Hepatocyte (in vitro differentiated cells): Measurements from ENCODE around the gene AEBP1. TPM values are rescaled to one million over a fixed set of nuclear protein-coding genes. Genes with fewer than 3 reads are reported as not detected.
A peak's percentile ranks its signal among the peaks of the same experiment; 100 is the strongest.

ENCODE experiments used
- DNase-seq: peaks from one replicate; pipeline ENCODE4 v3.0.0-alpha.2; 2016; ENCODE audit warnings: low spot score
- H2AFZ ChIP-seq: fragments of 200-600 bp; sonication (generic); 2 replicates; pipeline ENCODE4 v1.6.0; 2016; ENCODE audit warnings: antibody characterized with exemption, mild to moderate bottlenecking
- H3K27ac ChIP-seq: fragments of 200-600 bp; sonication (generic); 2 replicates; pipeline ENCODE4 v1.5.1; 2016; ENCODE audit warnings: mild to moderate bottlenecking
- H3K27me3 ChIP-seq: fragments of 200-600 bp; sonication (generic); 2 replicates; pipeline ENCODE4 v1.6.1; 2016
- H3K36me3 ChIP-seq: fragments of 200-600 bp; sonication (generic); replicated peaks from 2 replicates; pipeline ENCODE4 v1.5.1; 2016; ENCODE audit warnings: low read depth; ENCODE audit not compliant: insufficient read depth
- H3K4me1 ChIP-seq: fragments of 200-600 bp; sonication (generic); 2 replicates; pipeline ENCODE4 v1.5.1; 2016; ENCODE audit warnings: mild to moderate bottlenecking, moderate library complexity; ENCODE audit not compliant: insufficient read depth
- H3K4me2 ChIP-seq: fragments of 200-600 bp; sonication (generic); 2 replicates; pipeline ENCODE4 v1.6.0; 2016
- H3K4me3 ChIP-seq: fragments of 200-600 bp; sonication (generic); 2 replicates; pipeline ENCODE4 v1.5.1; 2016; ENCODE audit warnings: mild to moderate bottlenecking
- H3K79me2 ChIP-seq: fragments of 200-600 bp; sonication (generic); 2 replicates; pipeline ENCODE4 v1.6.0; 2017; ENCODE audit warnings: mild to moderate bottlenecking
- H3K9me2 ChIP-seq: fragments of 200-600 bp; sonication (generic); replicated peaks from 2 replicates; pipeline ENCODE4 v1.6.0; 2017; ENCODE audit warnings: mild to moderate bottlenecking; ENCODE audit not compliant: insufficient read depth
- H3K9me3 ChIP-seq: fragments of 200-600 bp; sonication (generic); 2 replicates; pipeline ENCODE4 v1.5.1; 2016; ENCODE audit warnings: low read depth, mild to moderate bottlenecking
- H4K20me1 ChIP-seq: fragments of 200-600 bp; sonication (generic); 2 replicates; pipeline ENCODE4 v1.6.0; 2016; ENCODE audit warnings: mild to moderate bottlenecking; ENCODE audit not compliant: insufficient read depth, poor library complexity, severe bottlenecking
- CTCF ChIP-seq: fragments of 200-600 bp; sonication (generic); IDR thresholded peaks from 2 replicates; pipeline ENCODE4 v1.5.1; 2016; ENCODE audit warnings: antibody characterized with exemption, mild to moderate bottlenecking; ENCODE audit not compliant: poor library complexity
- EZH2 ChIP-seq: fragments of 200-600 bp; sonication (generic); IDR thresholded peaks from 2 replicates; pipeline ENCODE4 v1.6.1; 2016; ENCODE audit warnings: antibody characterized with exemption, mild to moderate bottlenecking, borderline replicate concordance
- EZH2phosphoT487 ChIP-seq: fragments of 200-600 bp; sonication (generic); IDR thresholded peaks from one replicate; pipeline ENCODE4 v1.6.1; 2018; ENCODE audit warnings: antibody characterized with exemption, mild to moderate bottlenecking, low read depth, moderate library complexity; ENCODE audit not compliant: unreplicated experiment, severe bottlenecking
- WGBS: methylation state at CpG from one replicate; pipeline ENCODE4 v1.1.6; 2016; ENCODE audit warnings: low lambda C conversion rate; ENCODE audit errors: missing lambda C conversion rate; 5-methylcytosine and 5-hydroxymethylcytosine counted together
- polyA plus RNA-seq: library from polyadenylated mRNA; unstranded; fragments of >200 nt; fragmentation: Nextera tagmentation; extraction: Ambion mirVana; gene quantifications from 2 replicates; pipeline ENCODE4 v1.2.1, GENCODE V29; 2016
- total RNA-seq: library from RNA; depleted of rRNA; stranded (reverse); fragments of >200 nt; gene quantifications from 2 replicates; pipeline ENCODE4 v1.2.3, GENCODE V29; 2014

Gene AEBP1
- total and polyA plus RNA-seq, 2 experiments from 2014 or later: 26.7 to 108 TPM

- WGBS: 84% methylated on average over 2 of the region's 2 CpGs
- Histone ChIP-seq H3K4me2 (no peak overlapping the region), H3K9me3 (no peaks in the 10 kb centered on the region), H3K9me2 (no peaks in the 10 kb centered on the region), H3K27ac (no peak overlapping the region), H3K27me3 (peaks cover 22% of the 10 kb centered on the region), H3K36me3 (no peaks in the 10 kb centered on the region), H3K4me1 (peaks cover 9% of the 10 kb centered on the region), H3K4me3 (no peak overlapping the region), H2AFZ (no peak overlapping the region), H3K79me2 (no peaks in the 10 kb centered on the region), H4K20me1 (no peaks in the 10 kb centered on the region)
- TF ChIP-seq CTCF (no peak), EZH2 (no peak), EZH2phosphoT487 (no peak)
- DNase-seq: no peak
Observed at GRCh38 chr7:44148166-44148565, 44.0 kb downstream of the AEBP1 start.

- Histone ChIP-seq H2AFZ (no peak overlapping the region), H4K20me1 (no peaks in the 10 kb centered on the region), H3K27ac (no peak overlapping the region), H3K4me1 (peaks cover 9% of the 10 kb centered on the region), H3K27me3 (peaks cover 22% of the 10 kb centered on the region), H3K4me2 (no peak overlapping the region), H3K36me3 (no peaks in the 10 kb centered on the region), H3K9me3 (no peaks in the 10 kb centered on the region), H3K79me2 (no peaks in the 10 kb centered on the region), H3K9me2 (no peaks in the 10 kb centered on the region), H3K4me3 (no peak overlapping the region)
- no peak for DNase-seq
- TF ChIP-seq EZH2 (no peak), EZH2phosphoT487 (no peak), CTCF (no peak)
- 95% methylated on average over 8 of the region's 9 CpGs for WGBS
Observed at GRCh38 chr7:44148961-44149536, 44.9 kb downstream of the AEBP1 start.

- H3K4me2 ChIP-seq: no peak overlapping the region
- no peaks in the 10 kb centered on the region for H4K20me1 ChIP-seq
- no peaks in the 10 kb centered on the region for H3K79me2 ChIP-seq
- no peak for DNase-seq
- no peak overlapping the region for H3K4me3 ChIP-seq
- H2AFZ ChIP-seq: no peak overlapping the region
- TF ChIP-seq CTCF (no peak), EZH2phosphoT487 (no peak), EZH2 (no peak)
- H3K27ac ChIP-seq: peak overlapping the region; percentile 48
- peaks cover 19% of the 10 kb centered on the region for H3K27me3 ChIP-seq
- no peaks in the 10 kb centered on the region for H3K36me3 ChIP-seq
- H3K9me2 ChIP-seq: no peaks in the 10 kb centered on the region
- no peaks in the 10 kb centered on the region for H3K9me3 ChIP-seq
- 85% methylated on average over 18 of the region's 18 CpGs for WGBS
- H3K4me1 ChIP-seq: peaks cover 9% of the 10 kb centered on the region
Observed at GRCh38 chr7:44149571-44150465, 45.7 kb downstream of the AEBP1 start.
